Activated CD8-positive, alpha-beta T cell treated with anti-CD3 and anti-CD28 coated beads for 36 hours (primary cell): ENCODE results near the gene C2orf80. TPM values are rescaled to one million over a fixed set of nuclear protein-coding genes. Genes with fewer than 3 reads are reported as not detected.
"Not testable (repeated sequence)": the region's sequence is repeated elsewhere in the genome, so short reads cannot be mapped to it uniquely, and the experiment has no call there.

Source experiments
- ATAC-seq: fragments of 200-7000 bp; cut with Tn5 transposase; one replicate; pipeline ENCODE4 v1.10.0; 2021; ENCODE audit warnings: mild to moderate bottlenecking, moderate library complexity
- CTCF ChIA-PET: fragments of 350-600 bp; sonication (Branson Sonifier 250); formaldehyde crosslinking; loops from one replicate; lab custom pipeline; 2021; ENCODE audit warnings: antibody characterized with exemption; lab: Charles Lee
- POLR2A ChIA-PET: fragments of 350-600 bp; sonication (Branson Sonifier 250); formaldehyde crosslinking; loops from one replicate; lab custom pipeline; 2021; ENCODE audit warnings: antibody characterized with exemption; lab: Charles Lee
- DNase-seq: peaks from one replicate; pipeline ENCODE4 v3.0.0-alpha.2; 2020
- H3K27ac Mint-ChIP-seq: one replicate; pipeline ENCODE4 v1.8.0; 2021; ENCODE audit warnings: mild to moderate bottlenecking, mixed read lengths
- H3K27me3 Mint-ChIP-seq: one replicate; pipeline ENCODE4 v1.8.0; 2021; ENCODE audit warnings: mixed read lengths
- H3K36me3 Mint-ChIP-seq: one replicate; pipeline ENCODE4 v1.8.0; 2021; ENCODE audit warnings: low read depth, mixed read lengths
- H3K4me1 Mint-ChIP-seq: one replicate; pipeline ENCODE4 v1.8.0; 2021; ENCODE audit warnings: low read depth, mixed read lengths
- H3K4me3 Mint-ChIP-seq: one replicate; pipeline ENCODE4 v1.8.0; 2021; ENCODE audit warnings: mild to moderate bottlenecking, moderate library complexity, mixed read lengths
- H3K9me3 Mint-ChIP-seq: one replicate; pipeline ENCODE4 v1.8.0; 2021; ENCODE audit warnings: mixed read lengths
- CTCF ChIP-seq: fragments of 200-600 bp; IDR thresholded peaks from one replicate; pipeline ENCODE4 v1.8.0; 2022; ENCODE audit warnings: antibody characterized with exemption, mild to moderate bottlenecking
- intact Hi-C: fragments of 100-400 bp; cut with micrococcal nuclease; formaldehyde crosslinking; loops from one replicate; pipeline ENCODE4 v1.10.0; 2022
- total RNA-seq, 2 experiments: library from RNA; stranded (reverse); gene quantifications; one replicate each; pipeline ENCODE4 v1.2.3, GENCODE V29; 2021

The C2orf80 gene
- total RNA-seq, 2 experiments from 2014 or later, result not detected

GRCh38 chr2:208227581-208228232 is 37.9 kb upstream of the C2orf80 start:
- no peak for TF ChIP-seq CTCF
- Mint-ChIP-seq H3K36me3 (no peaks in the 10 kb centered on the region), H3K27me3 (no peaks in the 10 kb centered on the region), H3K4me1 (no peaks in the 10 kb centered on the region), H3K9me3 (peaks cover 5% of the 10 kb centered on the region), H3K4me3 (no peak overlapping the region), H3K27ac (no peak overlapping the region)
- CTCF ChIA-PET, result interaction anchor here (1.4 kb wide), 1 partner anchor 53 kb away, joined by 4 read pairs; no protein-coding TSS in a partner anchor
- ATAC-seq (no peak), DNase-seq (no peak)
- intact Hi-C loops, result no loop called here
- POLR2A ChIA-PET, result no interaction called here

- DNase-seq (no peak), ATAC-seq (no peak)
- POLR2A ChIA-PET, result interaction anchor here (0.6 kb wide), 1 partner anchor 1548 kb away, joined by 3 read pairs; no protein-coding TSS in a partner anchor
- intact Hi-C loops, result no loop called here
- Mint-ChIP-seq H3K9me3 (no peaks in the 10 kb centered on the region), H3K36me3 (no peaks in the 10 kb centered on the region), H3K4me1 (no peaks in the 10 kb centered on the region), H3K4me3 (no peak overlapping the region), H3K27ac (no peak overlapping the region), H3K27me3 (no peaks in the 10 kb centered on the region)
- CTCF ChIA-PET, result interaction anchor here (0.6 to 2.2 kb wide), 2 partner anchors 28 to 49 kb away, joined by 3 to 9 read pairs; no protein-coding TSS in a partner anchor
- TF ChIP-seq CTCF, result no peak
These were observed 35.0 kb upstream of the C2orf80 start for GRCh38 chr2:208224802-208225201.

GRCh38 chr2:208222351-208222750 is 32.5 kb upstream of the C2orf80 start:
- DNase-seq, result no peak
- POLR2A ChIA-PET, result no interaction called here
- H3K27ac Mint-ChIP-seq, result no peak overlapping the region
- TF ChIP-seq CTCF, result no peak
- intact Hi-C loops, result no loop called here
- H3K4me1 Mint-ChIP-seq, result no peaks in the 10 kb centered on the region
- CTCF ChIA-PET, result no interaction called here
- no peaks in the 10 kb centered on the region for H3K9me3 Mint-ChIP-seq
- no peak overlapping the region for H3K4me3 Mint-ChIP-seq
- H3K27me3 Mint-ChIP-seq, result no peaks in the 10 kb centered on the region
- ATAC-seq, result no peak
- no peaks in the 10 kb centered on the region for H3K36me3 Mint-ChIP-seq

- intact Hi-C loops, H3K4me1 Mint-ChIP-seq, CTCF ChIA-PET, H3K9me3 Mint-ChIP-seq, H3K4me3 Mint-ChIP-seq, H3K27me3 Mint-ChIP-seq, POLR2A ChIA-PET, ATAC-seq, DNase-seq, H3K36me3 Mint-ChIP-seq, H3K27ac Mint-ChIP-seq: not testable (repeated sequence)
These were observed 32.0 kb upstream of the C2orf80 start for GRCh38 chr2:208221873-208222272.

- no peaks in the 10 kb centered on the region for H3K9me3 Mint-ChIP-seq
- CTCF ChIA-PET, result no interaction called here
- intact Hi-C loops, result no loop called here
- no peaks in the 10 kb centered on the region for H3K4me1 Mint-ChIP-seq
- H3K36me3 Mint-ChIP-seq, result no peaks in the 10 kb centered on the region
- TF ChIP-seq CTCF, result no peak
- H3K27ac Mint-ChIP-seq, result no peak overlapping the region
- no peaks in the 10 kb centered on the region for H3K27me3 Mint-ChIP-seq
- POLR2A ChIA-PET, result no interaction called here
- ATAC-seq (no peak), DNase-seq (no peak)
- H3K4me3 Mint-ChIP-seq, result no peak overlapping the region
These were observed 21.0 kb upstream of the C2orf80 start for GRCh38 chr2:208210688-208211451.
